HepG2 (cell line): Measurements from ENCODE around the gene SPACDR. TPM values are rescaled to one million over a fixed set of nuclear protein-coding genes. Genes with fewer than 3 reads are reported as not detected.

Experiments
- ATAC-seq: fragments of 200-7000 bp; cut with Tn5 transposase; 3 replicates; pipeline ENCODE4 v1.9.1; 2020; ENCODE audit warnings: mild to moderate bottlenecking, moderate library complexity
- BruUV-seq: library from RNA; stranded (reverse); fragments of 400-500 nt; replicated peaks from 2 replicates; lab custom pipeline; 2021; lab: Mats Ljungman, UMichigan
- CTCF ChIA-PET: fragments of 300-600 bp; formaldehyde crosslinking; extraction: SDS; loops from one replicate; lab custom pipeline; 2021; ENCODE audit warnings: low total read pairs, inconsistent platforms, low intra/inter-chr PET ratio; lab: Yijun Ruan, JAX
- POLR2A ChIA-PET: fragments of 350-600 bp; sonication (Branson Sonifier 250); formaldehyde crosslinking; loops from one replicate; lab custom pipeline; 2020; ENCODE audit warnings: antibody characterized with exemption, inconsistent platforms; lab: Yijun Ruan, JAX
- DNase-seq: peaks from one replicate; pipeline ENCODE4 v3.0.0-alpha.2; 2015; ENCODE audit warnings: low spot score
- FAIRE-seq: peaks from 3 replicates; lab custom pipeline; 2011; peaks lifted over from hg19 to GRCh38; lab: Jason Lieb, UNC
- H2AFZ ChIP-seq: one replicate; pipeline ENCODE4 v1.6.1; 2011; ENCODE audit warnings: low read length, inconsistent platforms
- H3K27ac ChIP-seq: fragments of 300-600 bp; 3 replicates; pipeline ENCODE4 v1.8.0; 2011; ENCODE audit warnings: mixed run types, mild to moderate bottlenecking, mixed read lengths, low read length, inconsistent platforms; ENCODE audit not compliant: insufficient read depth; ENCODE audit errors: extremely low read length
- H3K27me3 ChIP-seq, 2 experiments: fragments of 200-600 bp in 1 of 2; 2 replicates in 1 of 2; 3 replicates in 1 of 2; pipeline versions ENCODE4 v1.6.0 to v1.8.0; 2011; ENCODE audit warnings: low read length in 2 of 2, mild to moderate bottlenecking in 2 of 2, moderate library complexity in 2 of 2, inconsistent platforms in 1 of 2; ENCODE audit not compliant: insufficient read depth in 2 of 2, control insufficient read depth in 1 of 2
- H3K36me3 ChIP-seq, 2 experiments: fragments of 200-600 bp in 1 of 2; replicated peaks in 1 of 2; 2 replicates in 1 of 2; 3 replicates in 1 of 2; pipeline versions ENCODE4 v1.5.1 to v1.8.0; 2011; ENCODE audit warnings: low read length in 2 of 2, inconsistent platforms in 1 of 2; ENCODE audit not compliant: insufficient read depth in 2 of 2, control insufficient read depth in 1 of 2
- H3K4me1 ChIP-seq: 2 replicates; pipeline ENCODE4 v1.5.1; 2012; ENCODE audit warnings: low read length, inconsistent platforms; ENCODE audit not compliant: insufficient read depth
- H3K4me2 ChIP-seq: 2 replicates; pipeline ENCODE4 v1.6.0; 2011; ENCODE audit warnings: low read depth, low read length, inconsistent platforms
- H3K4me3 ChIP-seq, 3 experiments: fragments of 200-600 bp in 1 of 3; sonication (generic), shearing (Covaris generic) in 1 of 3; replicated peaks in 1 of 3; 2 replicates each; pipeline ENCODE4 v1.5.1; 2011 to 2016; ENCODE audit warnings: low read length in 3 of 3, inconsistent platforms in 2 of 3, low read depth in 2 of 3, mild to moderate bottlenecking in 2 of 3, control low read depth in 1 of 3, mixed read lengths in 1 of 3; ENCODE audit not compliant: insufficient read depth in 1 of 3
- H3K79me2 ChIP-seq: one replicate; pipeline ENCODE4 v1.6.1; 2011; ENCODE audit warnings: low read length, inconsistent platforms; ENCODE audit not compliant: insufficient read depth
- H3K9ac ChIP-seq: 2 replicates; pipeline ENCODE4 v1.6.0; 2011; ENCODE audit warnings: mild to moderate bottlenecking, low read depth, low read length, inconsistent platforms; ENCODE audit not compliant: insufficient read depth
- H3K9me3 ChIP-seq: 2 replicates; pipeline ENCODE4 v1.5.1; 2012; ENCODE audit warnings: mild to moderate bottlenecking, low read length
- H4K20me1 ChIP-seq: 2 replicates; pipeline ENCODE4 v1.6.0; 2011; ENCODE audit warnings: inconsistent platforms, mild to moderate bottlenecking, low read length, moderate library complexity; ENCODE audit not compliant: insufficient read depth
- CTCF ChIP-seq: sonication (generic); formaldehyde crosslinking; IDR thresholded peaks from 2 replicates; pipeline ENCODE4 v1.5.0; 2020; ENCODE audit warnings: mild to moderate bottlenecking, missing genetic modification reagents, moderate library complexity
- NCOA1 ChIP-seq: sonication (generic); formaldehyde crosslinking; IDR thresholded peaks from 2 replicates; pipeline ENCODE4 v1.9.0; 2021; ENCODE audit warnings: missing genetic modification reagents
- PBX2 ChIP-seq: IDR thresholded peaks from 2 replicates; pipeline ENCODE4 v1.6.1; 2016; ENCODE audit warnings: control low read depth
- ZNF431 ChIP-seq: sonication (generic); formaldehyde crosslinking; IDR thresholded peaks from 2 replicates; pipeline ENCODE4 v1.9.0; 2022; ENCODE audit warnings: missing genetic modification reagents, low read depth, mild to moderate bottlenecking, borderline replicate concordance
- ZNF672 ChIP-seq: sonication (generic); formaldehyde crosslinking; IDR thresholded peaks from 2 replicates; pipeline ENCODE4 v1.8.1; 2022; ENCODE audit warnings: missing genetic modification reagents
- ZNF768 ChIP-seq: sonication (generic); formaldehyde crosslinking; IDR thresholded peaks from 2 replicates; pipeline ENCODE4 v1.4.0; 2020; ENCODE audit warnings: missing genetic modification reagents
- ZNF780A ChIP-seq: sonication (generic); formaldehyde crosslinking; IDR thresholded peaks from 2 replicates; pipeline ENCODE4 v1.8.0; 2022; ENCODE audit warnings: mild to moderate bottlenecking, missing genetic modification reagents, moderate library complexity
- WGBS: methylation state at CpG from one replicate; pipeline ENCODE4 v1.1.6; 2017; ENCODE audit warnings: low lambda C conversion rate; 5-methylcytosine and 5-hydroxymethylcytosine counted together
- in situ Hi-C: cut with HindIII; loops from 2 replicates; pipeline ENCODE4 v1.10.0; 2017; ENCODE audit warnings: low pct_unique_long_range_greater_than_20kb; ENCODE audit not compliant: extremely low pct_ligation_motif_present
- intact Hi-C: fragments of 100-400 bp; cut with micrococcal nuclease; formaldehyde crosslinking; loops from one replicate; pipeline ENCODE4 v1.10.0; 2022; ENCODE audit not compliant: unreplicated experiment
- polyA plus RNA-seq, 8 experiments: library from polyadenylated mRNA; depleted of rRNA in 3 of 8; stranded (reverse) in 7 of 8; unstranded in 1 of 8; fragments of >200 nt; fragmentation: Illumina TruSeq in 4 of 8; extraction: Trizol in 4 of 8; gene quantifications; 2 replicates each; pipeline versions ENCODE4 v1.2.1 to v1.2.3, GENCODE V29; 2011 to 2016; ENCODE audit warnings: low read depth in 4 of 8, missing spikeins in 1 of 8, mixed read lengths in 1 of 8; ENCODE audit not compliant: insufficient read depth in 1 of 8
- total RNA-seq, 5 experiments: library from RNA; depleted of rRNA; stranded (reverse); fragments of >200 nt; fragmentation: Illumina TruSeq; extraction: Trizol; gene quantifications; 2 replicates each; pipeline ENCODE4 v1.2.3, GENCODE V29; 2016; ENCODE audit warnings: low read depth in 1 of 5
- TF ChIP-seq, protein P1 (sequence below): sonication (generic); formaldehyde crosslinking; IDR thresholded peaks from 2 replicates; pipeline ENCODE4 v1.4.0; 2020; ENCODE audit warnings: mild to moderate bottlenecking, missing genetic modification reagents
- TF ChIP-seq, protein P2 (sequence below): sonication (generic); formaldehyde crosslinking; IDR thresholded peaks from 2 replicates; pipeline ENCODE4 v1.4.0; 2020; ENCODE audit warnings: mild to moderate bottlenecking, missing genetic modification reagents
- TF ChIP-seq, protein P3 (sequence below): sonication (generic); formaldehyde crosslinking; IDR thresholded peaks from 2 replicates; pipeline ENCODE4 v1.4.0; 2020; ENCODE audit warnings: missing genetic modification reagents
- TF ChIP-seq, protein P4 (sequence below): fragments of 450-650 bp; IDR thresholded peaks from 2 replicates; pipeline ENCODE4 v1.6.1; 2016

The SPACDR gene
- total and polyA plus RNA-seq, 2 of the 13 experiments (the other 11 are each of a cell fraction or from before 2014, with no cell fraction given) = 0.41 TPM; not detected in 1

DNA sequence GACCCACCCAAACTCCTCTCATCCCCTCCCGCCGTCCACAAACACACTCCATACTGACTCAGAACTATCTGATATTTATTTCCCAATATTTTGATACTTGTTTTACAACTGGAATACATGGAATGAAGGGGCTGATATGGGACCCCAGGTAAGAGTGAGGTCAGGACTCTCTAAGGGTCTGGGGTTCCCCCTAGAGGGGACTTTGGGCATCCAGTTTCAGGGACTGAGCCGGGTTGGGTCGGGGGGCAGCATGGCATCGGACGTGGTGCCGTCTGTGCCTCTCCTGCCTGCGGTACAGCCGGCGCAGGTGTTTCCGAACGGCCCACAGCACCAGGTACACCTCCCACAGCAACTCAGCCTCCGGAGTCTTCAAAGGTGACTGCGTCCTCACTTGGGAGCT is 7.5 kb downstream of the SPACDR start:
- H3K9me3 ChIP-seq = no peaks in the 10 kb centered on the region
- H3K9ac ChIP-seq = no peak overlapping the region
- no peaks in the 10 kb centered on the region for H4K20me1 ChIP-seq
- BruUV-seq = no TSS peak
- H3K4me3 ChIP-seq = no peak overlapping the region
- no peak overlapping the region for H3K27ac ChIP-seq
- CTCF ChIA-PET = no interaction called here
- peaks cover 0 to 17% of the 10 kb centered on the region in 2 experiments; a peak in 2 of 5 replicates for H3K27me3 ChIP-seq
- in situ Hi-C loops = no loop called here
- TF ChIP-seq ZNF672 (CRISPR knock-in tag) = no peak
- TF ChIP-seq, protein P1, sequence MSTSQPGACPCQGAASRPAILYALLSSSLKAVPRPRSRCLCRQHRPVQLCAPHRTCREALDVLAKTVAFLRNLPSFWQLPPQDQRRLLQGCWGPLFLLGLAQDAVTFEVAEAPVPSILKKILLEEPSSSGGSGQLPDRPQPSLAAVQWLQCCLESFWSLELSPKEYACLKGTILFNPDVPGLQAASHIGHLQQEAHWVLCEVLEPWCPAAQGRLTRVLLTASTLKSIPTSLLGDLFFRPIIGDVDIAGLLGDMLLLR = no peak
- peak; percentile 21 for TF ChIP-seq CTCF (CRISPR knock-in tag)
- TF ChIP-seq ZNF431 = no peak
- TF ChIP-seq NCOA1 (CRISPR knock-in tag) = no peak
- TF ChIP-seq, all 625 proteins: peak for 1
- intact Hi-C loops = no loop called here
- ATAC-seq (no peak), FAIRE-seq (no peak), DNase-seq (no peak)
- no peaks in the 10 kb centered on the region for H3K79me2 ChIP-seq
- H3K4me2 ChIP-seq = no peak overlapping the region
- POLR2A ChIA-PET = interaction anchor here (4.4 to 5.0 kb wide), 2 partner anchors 12 to 27 kb away, joined by 24 to 31 read pairs; partner anchors contain the start of genes MEPCE and ZCWPW1
- peaks cover 21% of the 10 kb centered on the region for H3K4me1 ChIP-seq
- 73% methylated on average over 6 of the region's 14 CpGs for WGBS
- H2AFZ ChIP-seq = no peak overlapping the region
- no peaks in the 10 kb centered on the region for H3K36me3 ChIP-seq

DNA sequence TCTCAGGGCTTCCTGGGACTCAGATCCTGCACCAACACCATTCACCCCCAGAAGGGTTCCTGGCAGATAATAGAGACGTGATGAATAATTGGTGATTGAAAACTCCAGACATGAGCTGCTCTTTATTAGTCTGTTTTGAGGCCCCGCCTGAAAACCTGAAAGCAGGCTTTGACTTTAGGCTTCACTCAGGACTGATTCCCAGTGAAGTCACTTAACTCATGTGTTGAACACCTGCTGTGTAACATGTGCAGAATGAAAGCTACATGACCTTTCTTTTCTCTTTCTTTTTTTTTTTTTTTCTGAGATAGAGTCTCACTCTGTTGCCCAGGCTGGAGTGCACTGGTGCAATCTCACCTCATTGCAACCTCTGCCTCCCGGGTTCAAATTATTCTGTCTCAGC is 8.9 kb downstream of the SPACDR start:
- FAIRE-seq = no peak
- WGBS = 31% methylated on average over 2 of the region's 3 CpGs
- TF ChIP-seq PBX2 (CRISPR knock-in tag) (no peak), ZNF768 (CRISPR knock-in tag) (no peak), ZNF780A (CRISPR knock-in tag) (no peak)
- TF ChIP-seq, protein P2, sequence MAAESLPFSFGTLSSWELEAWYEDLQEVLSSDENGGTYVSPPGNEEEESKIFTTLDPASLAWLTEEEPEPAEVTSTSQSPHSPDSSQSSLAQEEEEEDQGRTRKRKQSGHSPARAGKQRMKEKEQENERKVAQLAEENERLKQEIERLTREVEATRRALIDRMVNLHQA = no peak
- TF ChIP-seq, protein P3, sequence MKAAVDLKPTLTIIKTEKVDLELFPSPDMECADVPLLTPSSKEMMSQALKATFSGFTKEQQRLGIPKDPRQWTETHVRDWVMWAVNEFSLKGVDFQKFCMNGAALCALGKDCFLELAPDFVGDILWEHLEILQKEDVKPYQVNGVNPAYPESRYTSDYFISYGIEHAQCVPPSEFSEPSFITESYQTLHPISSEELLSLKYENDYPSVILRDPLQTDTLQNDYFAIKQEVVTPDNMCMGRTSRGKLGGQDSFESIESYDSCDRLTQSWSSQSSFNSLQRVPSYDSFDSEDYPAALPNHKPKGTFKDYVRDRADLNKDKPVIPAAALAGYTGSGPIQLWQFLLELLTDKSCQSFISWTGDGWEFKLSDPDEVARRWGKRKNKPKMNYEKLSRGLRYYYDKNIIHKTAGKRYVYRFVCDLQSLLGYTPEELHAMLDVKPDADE (CRISPR knock-in tag) = no peak
- TF ChIP-seq, protein P4, sequence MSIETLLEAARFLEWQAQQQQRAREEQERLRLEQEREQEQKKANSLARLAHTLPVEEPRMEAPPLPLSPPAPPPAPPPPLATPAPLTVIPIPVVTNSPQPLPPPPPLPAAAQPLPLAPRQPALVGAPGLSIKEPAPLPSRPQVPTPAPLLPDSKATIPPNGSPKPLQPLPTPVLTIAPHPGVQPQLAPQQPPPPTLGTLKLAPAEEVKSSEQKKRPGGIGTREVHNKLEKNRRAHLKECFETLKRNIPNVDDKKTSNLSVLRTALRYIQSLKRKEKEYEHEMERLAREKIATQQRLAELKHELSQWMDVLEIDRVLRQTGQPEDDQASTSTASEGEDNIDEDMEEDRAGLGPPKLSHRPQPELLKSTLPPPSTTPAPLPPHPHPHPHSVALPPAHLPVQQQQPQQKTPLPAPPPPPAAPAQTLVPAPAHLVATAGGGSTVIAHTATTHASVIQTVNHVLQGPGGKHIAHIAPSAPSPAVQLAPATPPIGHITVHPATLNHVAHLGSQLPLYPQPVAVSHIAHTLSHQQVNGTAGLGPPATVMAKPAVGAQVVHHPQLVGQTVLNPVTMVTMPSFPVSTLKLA = no peak

More for the DNA sequence above, 8.9 kb downstream of the SPACDR start:
- DNase-seq (no peak), ATAC-seq (no peak)
- H3K36me3 ChIP-seq = no peaks in the 10 kb centered on the region
- H2AFZ ChIP-seq = no peak overlapping the region
- POLR2A ChIA-PET = interaction anchor here (0.7 to 5.0 kb wide), 7 partner anchors 11 to 73 kb away, joined by 3 to 31 read pairs (median 3); partner anchors contain the start of genes MEPCE, PPP1R35, TSC22D4 and ZCWPW1
- peaks cover 23% of the 10 kb centered on the region for H3K4me1 ChIP-seq
- CTCF ChIA-PET = no interaction called here
- in situ Hi-C loops (no loop called here), intact Hi-C loops (no loop called here)
- peaks cover 0 to 17% of the 10 kb centered on the region in 2 experiments; a peak in 2 of 5 replicates for H3K27me3 ChIP-seq
- no peak overlapping the region for H3K9ac ChIP-seq
- 0 out of 2 replicates have a peak overlapping the region, but pooled peaks have one; percentile 66 for H3K4me2 ChIP-seq
- no peak overlapping the region for H3K27ac ChIP-seq
- BruUV-seq = no TSS peak
- H3K79me2 ChIP-seq = no peaks in the 10 kb centered on the region
- H4K20me1 ChIP-seq = no peaks in the 10 kb centered on the region
- H3K4me3 ChIP-seq = no peak overlapping the region
- no peaks in the 10 kb centered on the region for H3K9me3 ChIP-seq
